Mesothelial cell of epicardium (in vitro differentiated cells): ENCODE results near the gene SLC38A10. TPM values are rescaled to one million over a fixed set of nuclear protein-coding genes. Genes with fewer than 3 reads are reported as not detected.
A peak's percentile ranks its signal among the peaks of the same experiment; 100 is the strongest.

Experiments used
- DNase-seq, 2 experiments: peaks; one replicate each; pipeline ENCODE4 v3.0.0; 2021; ENCODE audit warnings: low spot score in 2 of 2; ENCODE audit not compliant: unreplicated experiment in 2 of 2
- H3K27ac Mint-ChIP-seq: 2 replicates; pipeline ENCODE4 v1.8.0; 2021; ENCODE audit warnings: mixed read lengths
- H3K27me3 Mint-ChIP-seq: 2 replicates; pipeline ENCODE4 v1.8.0; 2021; ENCODE audit warnings: low read depth, mixed read lengths
- H3K36me3 Mint-ChIP-seq: 2 replicates; pipeline ENCODE4 v1.8.0; 2021; ENCODE audit warnings: mixed read lengths
- H3K4me1 Mint-ChIP-seq: 2 replicates; pipeline ENCODE4 v1.8.0; 2021; ENCODE audit warnings: mixed read lengths
- H3K4me3 Mint-ChIP-seq: 2 replicates; pipeline ENCODE4 v1.8.0; 2021; ENCODE audit warnings: mild to moderate bottlenecking, moderate library complexity, mixed read lengths
- H3K9me3 Mint-ChIP-seq: 2 replicates; pipeline ENCODE4 v1.8.0; 2021; ENCODE audit warnings: mixed read lengths
- total RNA-seq: library from RNA; stranded (reverse); gene quantifications from 3 replicates; pipeline ENCODE4 v1.2.1, GENCODE V29; 2021
- TF ChIP-seq, protein P1 (sequence below): fragments of 200-600 bp; sonication (generic); IDR thresholded peaks from one replicate; pipeline ENCODE4 v1.5.0; 2021; ENCODE audit warnings: antibody characterized with exemption; ENCODE audit not compliant: unreplicated experiment

Gene SLC38A10
- total RNA-seq, 1 donor from 2014 or later, result 103 TPM

- H3K4me3 Mint-ChIP-seq, result no peak overlapping the region
- H3K27me3 Mint-ChIP-seq, result no peaks in the 10 kb centered on the region
These were observed 41.6 kb downstream of the SLC38A10 start for GRCh38 chr17:81253358-81254131.

GRCh38 chr17:81252987-81253329, 42.1 kb downstream of the SLC38A10 start:
- peaks cover 5% of the 10 kb centered on the region for H3K36me3 Mint-ChIP-seq
- H3K9me3 Mint-ChIP-seq, result no peaks in the 10 kb centered on the region
- TF ChIP-seq, protein P1, sequence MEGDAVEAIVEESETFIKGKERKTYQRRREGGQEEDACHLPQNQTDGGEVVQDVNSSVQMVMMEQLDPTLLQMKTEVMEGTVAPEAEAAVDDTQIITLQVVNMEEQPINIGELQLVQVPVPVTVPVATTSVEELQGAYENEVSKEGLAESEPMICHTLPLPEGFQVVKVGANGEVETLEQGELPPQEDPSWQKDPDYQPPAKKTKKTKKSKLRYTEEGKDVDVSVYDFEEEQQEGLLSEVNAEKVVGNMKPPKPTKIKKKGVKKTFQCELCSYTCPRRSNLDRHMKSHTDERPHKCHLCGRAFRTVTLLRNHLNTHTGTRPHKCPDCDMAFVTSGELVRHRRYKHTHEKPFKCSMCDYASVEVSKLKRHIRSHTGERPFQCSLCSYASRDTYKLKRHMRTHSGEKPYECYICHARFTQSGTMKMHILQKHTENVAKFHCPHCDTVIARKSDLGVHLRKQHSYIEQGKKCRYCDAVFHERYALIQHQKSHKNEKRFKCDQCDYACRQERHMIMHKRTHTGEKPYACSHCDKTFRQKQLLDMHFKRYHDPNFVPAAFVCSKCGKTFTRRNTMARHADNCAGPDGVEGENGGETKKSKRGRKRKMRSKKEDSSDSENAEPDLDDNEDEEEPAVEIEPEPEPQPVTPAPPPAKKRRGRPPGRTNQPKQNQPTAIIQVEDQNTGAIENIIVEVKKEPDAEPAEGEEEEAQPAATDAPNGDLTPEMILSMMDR, result no peak
- no peak for DNase-seq
- no peak overlapping the region for H3K4me3 Mint-ChIP-seq
- peak overlapping the region; percentile 57 for H3K27ac Mint-ChIP-seq
- H3K4me1 Mint-ChIP-seq, result peaks cover 10% of the 10 kb centered on the region
- no peaks in the 10 kb centered on the region for H3K27me3 Mint-ChIP-seq

More at GRCh38 chr17:81253358-81254131, 41.6 kb downstream of the SLC38A10 start:
- Mint-ChIP-seq H3K4me1 (peaks cover 10% of the 10 kb centered on the region), H3K9me3 (no peaks in the 10 kb centered on the region), H3K27ac (peak overlapping the region; percentile 57), H3K36me3 (peaks cover 5% of the 10 kb centered on the region)
- TF ChIP-seq, protein P1, result peak; percentile 81
- peak in 1 of 2 experiments; percentile 71 for DNase-seq

- Mint-ChIP-seq H3K4me1 (peaks cover 10% of the 10 kb centered on the region), H3K36me3 (peaks cover 5% of the 10 kb centered on the region), H3K9me3 (no peaks in the 10 kb centered on the region), H3K4me3 (no peak overlapping the region), H3K27ac (no peak overlapping the region), H3K27me3 (no peaks in the 10 kb centered on the region)
- DNase-seq, result no peak
- TF ChIP-seq, protein P1, result no peak
These were observed 42.7 kb downstream of the SLC38A10 start for GRCh38 chr17:81252326-81252986.

GRCh38 chr17:81251709-81252301, 43.3 kb downstream of the SLC38A10 start:
- DNase-seq, result no peak
- H3K4me1 Mint-ChIP-seq, result peaks cover 10% of the 10 kb centered on the region
- no peaks in the 10 kb centered on the region for H3K27me3 Mint-ChIP-seq
- no peak overlapping the region for H3K27ac Mint-ChIP-seq
- TF ChIP-seq, protein P1, result no peak
- H3K4me3 Mint-ChIP-seq, result no peak overlapping the region
- no peaks in the 10 kb centered on the region for H3K9me3 Mint-ChIP-seq
- peaks cover 5% of the 10 kb centered on the region for H3K36me3 Mint-ChIP-seq

- Mint-ChIP-seq H3K4me3 (no peak overlapping the region), H3K36me3 (peaks cover 5% of the 10 kb centered on the region), H3K27me3 (no peaks in the 10 kb centered on the region), H3K4me1 (peaks cover 10% of the 10 kb centered on the region), H3K9me3 (no peaks in the 10 kb centered on the region), H3K27ac (no peak overlapping the region)
- no peak for DNase-seq
- TF ChIP-seq, protein P1, result no peak
These were observed 43.9 kb downstream of the SLC38A10 start for GRCh38 chr17:81251094-81251708.
